GM21526 (cell line): ENCODE data around the gene PIGU.

ENCODE experiments used
- ATAC-seq: cut with Tn5 transposase; IDR thresholded peaks from one replicate; pipeline ENCODE4 v1.9.1; 2021; ENCODE audit warnings: moderate library complexity; ENCODE audit not compliant: unreplicated experiment, low FRiP score

The PIGU gene

GRCh38 chr20:34581341-34582184 is 95.3 kb downstream of the PIGU start:
- ATAC-seq = no peak

- ATAC-seq = no peak
Observed at GRCh38 chr20:34579979-34580940, 96.6 kb downstream of the PIGU start.

- ATAC-seq = no peak
Observed at GRCh38 chr20:34579191-34579978, 97.5 kb downstream of the PIGU start.

GRCh38 chr20:34578521-34578920 is 98.4 kb downstream of the PIGU start:
- ATAC-seq = no peak

- no peak for ATAC-seq
Observed at GRCh38 chr20:34578025-34578424, 98.9 kb downstream of the PIGU start.

- ATAC-seq = no peak
Observed at GRCh38 chr20:34577061-34577460, 99.8 kb downstream of the PIGU start.

GRCh38 chr20:34575756-34576155 is 101.1 kb downstream of the PIGU start:
- ATAC-seq = no peak

GRCh38 chr20:34575271-34575670 is 101.6 kb downstream of the PIGU start:
- no peak for ATAC-seq

- ATAC-seq = no peak
Observed at GRCh38 chr20:34574861-34575260, 102.0 kb downstream of the PIGU start.

- ATAC-seq = no peak
Observed at GRCh38 chr20:34574426-34574825, 102.5 kb downstream of the PIGU start.

GRCh38 chr20:34573541-34574300 is 103.2 kb downstream of the PIGU start:
- ATAC-seq = no peak

GRCh38 chr20:34571753-34572152 is 105.1 kb downstream of the PIGU start:
- no peak for ATAC-seq

- ATAC-seq = no peak
Observed at GRCh38 chr20:34570859-34571306, 106.0 kb downstream of the PIGU start.

- no peak for ATAC-seq
Observed at GRCh38 chr20:34569598-34569997, 107.3 kb downstream of the PIGU start.

- ATAC-seq = no peak
Observed at GRCh38 chr20:34567892-34568865, 108.7 kb downstream of the PIGU start.

GRCh38 chr20:34566978-34567891 is 109.7 kb downstream of the PIGU start:
- ATAC-seq = no peak

- no peak for ATAC-seq
Observed at GRCh38 chr20:34564833-34565232, 112.1 kb downstream of the PIGU start.

- ATAC-seq = no peak
Observed at GRCh38 chr20:34562641-34563040, 114.3 kb downstream of the PIGU start.
